GM12878 (cell line): Measurements from ENCODE around the gene CBX2.

Source experiments
- EP300 ChIP-seq, 2 experiments: fragments of 150-350 bp in 1 of 2; IDR thresholded peaks; 2 replicates each; pipeline ENCODE4 v1.6.1; 2011 to 2012; ENCODE audit warnings: low read depth in 2 of 2, low read length in 2 of 2, borderline replicate concordance in 1 of 2, improper control_type of control experiment in 1 of 2, inconsistent platforms in 1 of 2; ENCODE audit not compliant: control insufficient read depth in 1 of 2
- PBX3 ChIP-seq: IDR thresholded peaks from 2 replicates; pipeline ENCODE4 v1.6.1; 2011; ENCODE audit warnings: mild to moderate bottlenecking, low read depth, low read length, moderate library complexity; ENCODE audit not compliant: insufficient replicate concordance
- YY1 ChIP-seq: IDR thresholded peaks from 2 replicates; pipeline ENCODE4 v1.6.1; 2011; ENCODE audit warnings: low read depth, mild to moderate bottlenecking, low read length

- no peak for TF ChIP-seq PBX3
- no peak for TF ChIP-seq EP300 (IDR thresholded peaks at IDR 0.05; ENCODE audit: borderline replicate concordance in 1 of 2, control insufficient read depth in 1 of 2, low read depth in 2 of 2, low read length in 2 of 2)
- no peak for TF ChIP-seq YY1
Observed at GRCh38 chr17:79788455-79788854, 10.5 kb downstream of the CBX2 start.
